ENCODE measurements around the gene TNFRSF25. TPM values are rescaled to one million over a fixed set of nuclear protein-coding genes. Genes with fewer than 3 reads are reported as not detected.
"Not testable (repeated sequence)": the region's sequence is repeated elsewhere in the genome, so short reads cannot be mapped to it uniquely, and the experiment has no call there.

The TNFRSF25 gene
- total RNA-seq, 2 donors from 2014 or later = 68.0 to 88.5 TPM

- H3K9me3 Mint-ChIP-seq = no peaks in the 10 kb centered on the region
- no peak for ATAC-seq
- peaks cover 12 to 19% of the 10 kb centered on the region in 2 donors for H3K36me3 Mint-ChIP-seq
- DNase-seq (ENCODE audit: low spot score in 2 of 2) = no peak
- peak overlapping the region in 1 of 2 donors; percentile 92 for H3K27ac Mint-ChIP-seq
Observed at GRCh38 chr1:6466751-6467150, 778 bp upstream of the TNFRSF25 start.

- peak in 1 of 2 donors; percentile 58 for DNase-seq (ENCODE audit: low spot score in 2 of 2)
- H3K9me3 Mint-ChIP-seq = no peaks in the 10 kb centered on the region
- ATAC-seq = peak; percentile 55 to 56
- H3K36me3 Mint-ChIP-seq = peaks cover 12 to 19% of the 10 kb centered on the region in 2 donors
- H3K27ac Mint-ChIP-seq = peak overlapping the region; percentile 44 to 92
Observed at GRCh38 chr1:6465461-6466005, 440 bp downstream of the TNFRSF25 start.

- no peaks in the 10 kb centered on the region for H3K9me3 Mint-ChIP-seq
- peaks cover 12 to 19% of the 10 kb centered on the region in 2 donors for H3K36me3 Mint-ChIP-seq
- H3K27ac Mint-ChIP-seq = peak overlapping the region; percentile 66 to 92
- no peak for DNase-seq (ENCODE audit: low spot score in 2 of 2)
- no peak for ATAC-seq
Observed at GRCh38 chr1:6464915-6465314, 1.1 kb downstream of the TNFRSF25 start.

GRCh38 chr1:6464514-6464836 lies 1.5 kb downstream of the TNFRSF25 start:
- Mint-ChIP-seq H3K9me3 (no peaks in the 10 kb centered on the region), H3K27ac (peak overlapping the region; percentile 66 to 92), H3K36me3 (peaks cover 12 to 19% of the 10 kb centered on the region in 2 donors)
- peak in 1 of 2 donors; percentile 59 for DNase-seq (ENCODE audit: low spot score in 2 of 2)
- ATAC-seq = peak; percentile 15 to 24

- H3K36me3 Mint-ChIP-seq = peaks cover 12 to 19% of the 10 kb centered on the region in 2 donors
Observed at GRCh38 chr1:6463120-6463412, 2.9 kb downstream of the TNFRSF25 start.

GRCh38 chr1:6462412-6463119 lies 3.4 kb downstream of the TNFRSF25 start:
- Mint-ChIP-seq H3K36me3 (peaks cover 12 to 19% of the 10 kb centered on the region in 2 donors), H3K9me3 (no peaks in the 10 kb centered on the region), H3K27ac (peak overlapping the region; percentile 31 to 91)
- no peak for ATAC-seq
- DNase-seq (ENCODE audit: low spot score in 2 of 2) = no peak

More at GRCh38 chr1:6463120-6463412, 2.9 kb downstream of the TNFRSF25 start:
- peak overlapping the region in 1 of 2 donors; percentile 91 for H3K27ac Mint-ChIP-seq
- no peak for DNase-seq (ENCODE audit: low spot score in 2 of 2)
- H3K9me3 Mint-ChIP-seq = no peaks in the 10 kb centered on the region
- no peak for ATAC-seq

GRCh38 chr1:6461538-6462411 lies 4.2 kb downstream of the TNFRSF25 start:
- Mint-ChIP-seq H3K9me3 (no peaks in the 10 kb centered on the region), H3K36me3 (peaks cover 12 to 19% of the 10 kb centered on the region in 2 donors), H3K27ac (peak overlapping the region; percentile 31 to 91)
- DNase-seq (ENCODE audit: low spot score in 2 of 2) (no peak), ATAC-seq (no peak)

GRCh38 chr1:6461051-6461530 lies 4.9 kb downstream of the TNFRSF25 start:
- DNase-seq (ENCODE audit: low spot score in 2 of 2) = no peak
- peaks cover 12 to 19% of the 10 kb centered on the region in 2 donors for H3K36me3 Mint-ChIP-seq
- no peak for ATAC-seq
- peak overlapping the region; percentile 91 to 94 for H3K27ac Mint-ChIP-seq
- H3K9me3 Mint-ChIP-seq = no peaks in the 10 kb centered on the region

- peak; percentile 80 to 82 for ATAC-seq
- Mint-ChIP-seq H3K27ac (peak overlapping the region; percentile 91 to 94), H3K36me3 (peaks cover 12 to 19% of the 10 kb centered on the region in 2 donors), H3K9me3 (no peaks in the 10 kb centered on the region)
- DNase-seq (ENCODE audit: low spot score in 2 of 2) = peak; percentile 76 to 83
Observed at GRCh38 chr1:6460301-6461050, 5.5 kb downstream of the TNFRSF25 start.

- Mint-ChIP-seq H3K27ac (peak overlapping the region; percentile 25 to 91), H3K9me3 (no peaks in the 10 kb centered on the region), H3K36me3 (peaks cover 12 to 19% of the 10 kb centered on the region in 2 donors)
- DNase-seq (ENCODE audit: low spot score in 2 of 2) = no peak
- peak; percentile 42 to 57 for ATAC-seq
Observed at GRCh38 chr1:6459850-6460265, 6.1 kb downstream of the TNFRSF25 start.

GRCh38 chr1:6456800-6457466 lies 9.0 kb downstream of the TNFRSF25 start:
- Mint-ChIP-seq H3K27ac (no peak overlapping the region), H3K9me3 (no peaks in the 10 kb centered on the region), H3K36me3 (peaks cover 0 to 6% of the 10 kb centered on the region in 2 donors)
- ATAC-seq (no peak), DNase-seq (ENCODE audit: low spot score in 2 of 2) (no peak)

- not testable (repeated sequence) for H3K27ac Mint-ChIP-seq; ATAC-seq; H3K9me3 Mint-ChIP-seq; H3K36me3 Mint-ChIP-seq; DNase-seq (ENCODE audit: low spot score in 2 of 2)
Observed at GRCh38 chr1:6455752-6456520, 10.0 kb downstream of the TNFRSF25 start.

GRCh38 chr1:6454856-6455751 lies 10.9 kb downstream of the TNFRSF25 start:
- peak; percentile 15 to 60 for ATAC-seq
- Mint-ChIP-seq H3K9me3 (no peaks in the 10 kb centered on the region), H3K27ac (no peak overlapping the region), H3K36me3 (peaks cover 0 to 6% of the 10 kb centered on the region in 2 donors)
- DNase-seq (ENCODE audit: low spot score in 2 of 2) = no peak

All from activated naive CD4-positive, alpha-beta T cell treated with anti-CD3 and anti-CD28 coated beads, Interleukin-2, amount 50 U/mL, for 72 hours (primary cell).